NT2/D1 (cell line): ENCODE results near the gene MAST1.

Experiments used
- SUZ12 ChIP-seq: IDR thresholded peaks from 2 replicates; pipeline ENCODE4 v1.6.1; 2011; ENCODE audit not compliant: insufficient read length, insufficient read depth; ENCODE audit errors: extremely low read depth
- ZNF274 ChIP-seq: IDR thresholded peaks from 2 replicates; pipeline ENCODE4 v1.6.1; 2011; ENCODE audit warnings: mild to moderate bottlenecking, low read depth, low read length

DNA sequence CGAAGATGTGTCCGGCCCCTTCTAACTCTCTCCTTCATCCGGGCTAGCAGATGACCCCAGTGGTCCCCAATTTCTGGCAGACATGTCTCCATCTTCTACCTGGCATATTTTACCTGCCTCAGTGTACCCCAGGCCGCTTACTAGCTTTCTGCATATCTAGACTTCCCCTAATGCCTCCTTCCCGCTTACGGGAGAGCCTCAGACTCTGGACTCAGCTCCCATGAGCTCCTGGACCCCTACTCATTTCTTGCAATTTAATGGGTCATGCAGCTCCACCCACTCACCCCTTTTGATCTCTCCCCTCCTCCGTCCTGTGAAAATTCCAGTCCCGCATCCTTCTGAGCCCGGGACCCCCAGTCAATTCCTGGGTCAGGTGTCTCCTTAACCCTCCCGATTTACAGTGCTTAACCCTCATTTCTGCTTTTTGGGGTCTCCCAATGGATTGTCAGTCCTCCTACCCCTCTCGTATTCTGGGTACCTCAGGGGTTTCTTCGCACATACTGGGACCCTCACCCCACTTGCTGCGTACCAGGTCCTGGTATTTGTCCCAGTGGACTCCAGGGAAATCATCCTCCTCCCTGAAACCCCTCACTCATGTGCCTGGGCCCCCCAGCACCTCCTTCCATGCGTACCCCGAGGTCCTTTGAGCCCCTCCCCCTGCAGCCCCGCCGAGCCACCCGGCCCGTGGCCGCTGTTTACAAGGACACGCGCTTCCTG is 47.5 kb upstream of the MAST1 start:
- TF ChIP-seq SUZ12 (no peak), ZNF274 (no peak)
